Body of pancreas (tissue), 4 donors: ENCODE results near the gene EHD3.

ENCODE experiments used
- POLR2A ChIP-seq, 3 donors: fragments of 450-650 bp; IDR thresholded peaks; one replicate each; pipeline ENCODE4 v1.6.1; 2016; ENCODE audit warnings: antibody characterized with exemption in 3 of 3, mild to moderate bottlenecking in 2 of 3
- TF ChIP-seq, protein P1 (sequence below), 7 experiments: fragments of 450-650 bp in 4 of 7; fragments of 200-600 bp in 3 of 7; sonication (generic) in 3 of 7; IDR thresholded peaks; one replicate each; pipeline ENCODE4 v1.5.1; 2016 to 2019; ENCODE audit warnings: antibody characterized with exemption in 7 of 7

DNA sequence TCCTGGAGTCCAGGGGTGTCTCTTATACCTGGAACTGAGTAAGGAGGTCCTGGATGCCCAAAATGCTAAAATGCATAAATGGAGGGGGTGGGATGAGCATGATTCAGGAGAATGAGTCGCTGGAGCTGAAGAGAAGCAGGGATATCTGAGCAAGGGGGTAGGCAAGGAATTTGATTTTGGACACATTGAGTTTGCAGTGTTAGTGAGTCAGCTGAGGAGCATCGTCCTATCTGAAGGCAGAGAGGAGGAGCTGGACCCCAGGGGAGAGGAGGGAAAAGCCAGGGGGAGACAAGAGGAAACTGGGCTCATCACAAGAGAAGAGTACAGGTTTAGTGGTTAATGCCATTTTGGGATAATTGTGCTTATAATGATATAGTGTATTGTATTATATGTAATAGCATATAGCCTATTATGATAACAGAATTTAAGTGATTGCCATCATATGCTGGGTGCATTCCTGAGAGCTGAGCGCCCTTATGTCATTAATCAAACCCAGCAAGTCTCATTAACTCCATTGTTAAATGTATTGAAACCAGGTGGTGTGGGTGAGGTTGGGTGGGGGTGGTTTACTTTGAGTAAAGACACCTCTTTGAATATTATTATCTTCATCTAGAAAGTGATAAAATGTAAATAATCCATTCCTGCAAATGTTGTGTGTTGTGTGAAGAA is 12.4 kb downstream of the EHD3 start:
- TF ChIP-seq, protein P1, sequence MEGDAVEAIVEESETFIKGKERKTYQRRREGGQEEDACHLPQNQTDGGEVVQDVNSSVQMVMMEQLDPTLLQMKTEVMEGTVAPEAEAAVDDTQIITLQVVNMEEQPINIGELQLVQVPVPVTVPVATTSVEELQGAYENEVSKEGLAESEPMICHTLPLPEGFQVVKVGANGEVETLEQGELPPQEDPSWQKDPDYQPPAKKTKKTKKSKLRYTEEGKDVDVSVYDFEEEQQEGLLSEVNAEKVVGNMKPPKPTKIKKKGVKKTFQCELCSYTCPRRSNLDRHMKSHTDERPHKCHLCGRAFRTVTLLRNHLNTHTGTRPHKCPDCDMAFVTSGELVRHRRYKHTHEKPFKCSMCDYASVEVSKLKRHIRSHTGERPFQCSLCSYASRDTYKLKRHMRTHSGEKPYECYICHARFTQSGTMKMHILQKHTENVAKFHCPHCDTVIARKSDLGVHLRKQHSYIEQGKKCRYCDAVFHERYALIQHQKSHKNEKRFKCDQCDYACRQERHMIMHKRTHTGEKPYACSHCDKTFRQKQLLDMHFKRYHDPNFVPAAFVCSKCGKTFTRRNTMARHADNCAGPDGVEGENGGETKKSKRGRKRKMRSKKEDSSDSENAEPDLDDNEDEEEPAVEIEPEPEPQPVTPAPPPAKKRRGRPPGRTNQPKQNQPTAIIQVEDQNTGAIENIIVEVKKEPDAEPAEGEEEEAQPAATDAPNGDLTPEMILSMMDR (IDR thresholded peaks at IDR 0.05): no peak
- TF ChIP-seq POLR2A (IDR thresholded peaks at IDR 0.05): no peak
